Measurements from ENCODE around the gene DLST.

DNA sequence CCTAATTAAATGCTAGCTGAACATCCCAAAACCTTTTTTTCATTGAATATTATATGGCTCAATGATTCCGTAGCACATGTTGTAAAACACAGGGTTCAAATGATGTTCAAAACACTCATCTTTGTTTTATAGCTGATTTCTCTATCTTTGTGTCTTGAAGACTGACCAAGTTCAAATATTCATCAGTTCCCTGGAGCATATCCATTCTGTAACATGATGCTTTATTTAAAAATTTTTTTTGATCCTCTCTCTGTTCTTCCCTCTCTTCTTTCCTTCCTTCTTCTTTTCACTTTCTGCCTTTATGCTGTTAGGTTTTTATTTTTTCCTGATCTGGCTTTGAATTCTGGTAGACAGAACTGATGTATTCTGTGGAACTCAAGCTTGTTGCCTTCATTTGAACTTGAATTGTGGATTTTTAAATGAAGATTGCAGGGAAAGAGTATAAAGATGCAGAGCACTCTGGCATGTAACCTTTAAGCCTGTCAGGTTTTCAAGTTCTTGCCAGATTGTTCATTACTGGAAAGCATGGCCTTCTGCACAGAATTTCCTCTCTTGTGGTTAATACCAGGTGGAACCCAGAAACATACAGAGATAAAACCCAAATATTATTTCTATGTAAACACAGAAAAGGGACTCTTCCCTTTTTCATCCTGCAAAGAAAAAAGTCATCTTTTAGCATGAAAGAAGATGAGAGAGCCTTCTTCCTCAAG is 45.3 kb upstream of the DLST start:
- TF ChIP-seq POLR2A (IDR thresholded peaks at IDR 0.05), result no peak
- TF ChIP-seq, protein P1, sequence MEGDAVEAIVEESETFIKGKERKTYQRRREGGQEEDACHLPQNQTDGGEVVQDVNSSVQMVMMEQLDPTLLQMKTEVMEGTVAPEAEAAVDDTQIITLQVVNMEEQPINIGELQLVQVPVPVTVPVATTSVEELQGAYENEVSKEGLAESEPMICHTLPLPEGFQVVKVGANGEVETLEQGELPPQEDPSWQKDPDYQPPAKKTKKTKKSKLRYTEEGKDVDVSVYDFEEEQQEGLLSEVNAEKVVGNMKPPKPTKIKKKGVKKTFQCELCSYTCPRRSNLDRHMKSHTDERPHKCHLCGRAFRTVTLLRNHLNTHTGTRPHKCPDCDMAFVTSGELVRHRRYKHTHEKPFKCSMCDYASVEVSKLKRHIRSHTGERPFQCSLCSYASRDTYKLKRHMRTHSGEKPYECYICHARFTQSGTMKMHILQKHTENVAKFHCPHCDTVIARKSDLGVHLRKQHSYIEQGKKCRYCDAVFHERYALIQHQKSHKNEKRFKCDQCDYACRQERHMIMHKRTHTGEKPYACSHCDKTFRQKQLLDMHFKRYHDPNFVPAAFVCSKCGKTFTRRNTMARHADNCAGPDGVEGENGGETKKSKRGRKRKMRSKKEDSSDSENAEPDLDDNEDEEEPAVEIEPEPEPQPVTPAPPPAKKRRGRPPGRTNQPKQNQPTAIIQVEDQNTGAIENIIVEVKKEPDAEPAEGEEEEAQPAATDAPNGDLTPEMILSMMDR (IDR thresholded peaks at IDR 0.05), result no peak
